ENCODE data around the gene RIBC2. TPM values are rescaled to one million over a fixed set of nuclear protein-coding genes. Genes with fewer than 3 reads are reported as not detected.

Gene RIBC2
- total and polyA plus RNA-seq, 9 of the 15 experiments (the other 6 are each of a cell fraction or from before 2014, with no cell fraction given): not detected

DNA sequence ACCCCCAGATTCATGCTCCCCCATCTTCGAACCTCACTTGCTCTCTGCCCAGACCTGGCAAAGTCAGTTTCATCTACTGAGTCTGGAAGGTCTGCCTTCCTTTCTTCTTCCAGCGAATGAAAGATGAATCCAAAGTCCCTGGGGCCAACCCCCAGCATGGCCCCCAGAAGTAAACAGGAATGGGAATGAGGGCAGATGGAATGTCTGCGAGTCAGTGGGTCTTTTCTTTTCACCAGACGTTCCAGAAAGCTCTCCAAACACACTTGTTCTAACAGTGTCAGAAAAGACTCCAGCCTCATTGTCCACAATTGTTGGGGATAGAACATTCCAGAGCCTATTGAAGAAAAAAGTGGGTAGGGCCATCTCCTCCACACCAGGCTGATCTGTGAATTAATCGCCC is 28.6 kb downstream of the RIBC2 start (continued):
- no peak for TF ChIP-seq ZNF644 (tag; IDR thresholded peaks at IDR 0.05; ENCODE audit: low read depth)
- TF ChIP-seq, protein P1, sequence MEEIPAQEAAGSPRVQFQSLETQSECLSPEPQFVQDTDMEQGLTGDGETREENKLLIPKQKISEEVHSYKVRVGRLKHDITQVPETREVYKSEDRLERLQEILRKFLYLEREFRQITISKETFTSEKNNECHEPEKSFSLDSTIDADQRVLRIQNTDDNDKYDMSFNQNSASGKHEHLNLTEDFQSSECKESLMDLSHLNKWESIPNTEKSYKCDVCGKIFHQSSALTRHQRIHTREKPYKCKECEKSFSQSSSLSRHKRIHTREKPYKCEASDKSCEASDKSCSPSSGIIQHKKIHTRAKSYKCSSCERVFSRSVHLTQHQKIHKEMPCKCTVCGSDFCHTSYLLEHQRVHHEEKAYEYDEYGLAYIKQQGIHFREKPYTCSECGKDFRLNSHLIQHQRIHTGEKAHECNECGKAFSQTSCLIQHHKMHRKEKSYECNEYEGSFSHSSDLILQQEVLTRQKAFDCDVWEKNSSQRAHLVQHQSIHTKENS (CRISPR knock-in tag; IDR thresholded peaks at IDR 0.05): no peak
- TF ChIP-seq SMARCB1 (IDR thresholded peaks at IDR 0.05; ENCODE audit: insufficient read length, low read depth): no peak
- TF ChIP-seq BHLHE40 (IDR thresholded peaks at IDR 0.05; ENCODE audit: low read length): no peak
- TF ChIP-seq JUND (IDR thresholded peaks at IDR 0.05; ENCODE audit: borderline replicate concordance, low read depth, low read length): no peak
- TF ChIP-seq JUND (tag; IDR thresholded peaks at IDR 0.05; ENCODE audit: borderline replicate concordance, low read depth, low read length): no peak
- TF ChIP-seq, protein P2, sequence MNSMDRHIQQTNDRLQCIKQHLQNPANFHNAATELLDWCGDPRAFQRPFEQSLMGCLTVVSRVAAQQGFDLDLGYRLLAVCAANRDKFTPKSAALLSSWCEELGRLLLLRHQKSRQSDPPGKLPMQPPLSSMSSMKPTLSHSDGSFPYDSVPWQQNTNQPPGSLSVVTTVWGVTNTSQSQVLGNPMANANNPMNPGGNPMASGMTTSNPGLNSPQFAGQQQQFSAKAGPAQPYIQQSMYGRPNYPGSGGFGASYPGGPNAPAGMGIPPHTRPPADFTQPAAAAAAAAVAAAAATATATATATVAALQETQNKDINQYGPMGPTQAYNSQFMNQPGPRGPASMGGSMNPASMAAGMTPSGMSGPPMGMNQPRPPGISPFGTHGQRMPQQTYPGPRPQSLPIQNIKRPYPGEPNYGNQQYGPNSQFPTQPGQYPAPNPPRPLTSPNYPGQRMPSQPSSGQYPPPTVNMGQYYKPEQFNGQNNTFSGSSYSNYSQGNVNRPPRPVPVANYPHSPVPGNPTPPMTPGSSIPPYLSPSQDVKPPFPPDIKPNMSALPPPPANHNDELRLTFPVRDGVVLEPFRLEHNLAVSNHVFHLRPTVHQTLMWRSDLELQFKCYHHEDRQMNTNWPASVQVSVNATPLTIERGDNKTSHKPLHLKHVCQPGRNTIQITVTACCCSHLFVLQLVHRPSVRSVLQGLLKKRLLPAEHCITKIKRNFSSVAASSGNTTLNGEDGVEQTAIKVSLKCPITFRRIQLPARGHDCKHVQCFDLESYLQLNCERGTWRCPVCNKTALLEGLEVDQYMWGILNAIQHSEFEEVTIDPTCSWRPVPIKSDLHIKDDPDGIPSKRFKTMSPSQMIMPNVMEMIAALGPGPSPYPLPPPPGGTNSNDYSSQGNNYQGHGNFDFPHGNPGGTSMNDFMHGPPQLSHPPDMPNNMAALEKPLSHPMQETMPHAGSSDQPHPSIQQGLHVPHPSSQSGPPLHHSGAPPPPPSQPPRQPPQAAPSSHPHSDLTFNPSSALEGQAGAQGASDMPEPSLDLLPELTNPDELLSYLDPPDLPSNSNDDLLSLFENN (IDR thresholded peaks at IDR 0.05; ENCODE audit: low read depth in 2 of 2, low read length in 2 of 2): no peak
